HG03175 (cell line): ENCODE results near the gene ANG.
"Not testable (repeated sequence)": the region's sequence is repeated elsewhere in the genome, so short reads cannot be mapped to it uniquely, and the experiment has no call there.

ENCODE experiments used
- ATAC-seq: cut with Tn5 transposase; IDR thresholded peaks from one replicate; pipeline ENCODE4 v1.9.1; 2021; ENCODE audit warnings: mild to moderate bottlenecking, moderate library complexity; ENCODE audit not compliant: unreplicated experiment

The ANG gene

DNA sequence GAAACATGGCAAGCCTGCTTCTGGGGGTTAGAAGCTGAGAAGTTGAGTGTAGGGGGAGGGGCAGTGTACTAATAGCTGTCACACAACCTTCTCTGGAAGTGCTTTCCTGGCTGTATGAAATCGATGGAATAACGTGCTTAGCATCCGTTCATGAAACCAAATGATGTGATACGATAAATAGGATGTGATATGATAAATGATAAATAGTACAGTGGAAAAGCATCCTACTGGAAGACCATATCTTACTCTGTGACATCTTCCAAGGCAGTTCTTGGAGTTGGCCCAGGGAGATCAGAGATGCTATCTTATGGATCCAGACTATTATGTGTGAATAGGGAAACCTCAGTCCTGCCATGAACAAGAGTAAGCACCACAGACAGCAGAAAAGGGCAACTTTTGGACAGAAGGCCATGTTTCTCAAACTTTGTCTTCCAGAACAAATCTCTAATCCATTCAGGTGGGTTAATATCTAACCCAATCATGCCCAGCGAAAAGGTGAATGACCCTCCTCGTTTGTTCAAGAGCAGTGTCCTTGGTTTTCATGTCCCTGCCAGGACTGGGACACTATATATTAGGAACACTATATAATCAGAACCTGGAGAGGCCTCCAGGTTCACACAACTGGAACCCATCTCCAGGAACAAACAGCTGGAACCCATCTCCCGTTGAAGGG is at the start of gene ANG:
ANG (plus strand) TSS at position 598 of the 673 bp plus-strand sequence. CDS start 4,801 bp downstream, outside the sequence.
- ATAC-seq, result no peak

GRCh38 chr14:20641591-20641990 is 47.0 kb upstream of the ANG start, which contains the start of gene OR6S1:
Gene OR6S1, minus strand, starts transcription at chr14:20641691. Its CDS starts 0 bp downstream, at chr14:20641691.
- ATAC-seq, result no peak

GRCh38 chr14:20642182-20642581 is 46.4 kb upstream of the ANG start:
- ATAC-seq, result no peak

DNA sequence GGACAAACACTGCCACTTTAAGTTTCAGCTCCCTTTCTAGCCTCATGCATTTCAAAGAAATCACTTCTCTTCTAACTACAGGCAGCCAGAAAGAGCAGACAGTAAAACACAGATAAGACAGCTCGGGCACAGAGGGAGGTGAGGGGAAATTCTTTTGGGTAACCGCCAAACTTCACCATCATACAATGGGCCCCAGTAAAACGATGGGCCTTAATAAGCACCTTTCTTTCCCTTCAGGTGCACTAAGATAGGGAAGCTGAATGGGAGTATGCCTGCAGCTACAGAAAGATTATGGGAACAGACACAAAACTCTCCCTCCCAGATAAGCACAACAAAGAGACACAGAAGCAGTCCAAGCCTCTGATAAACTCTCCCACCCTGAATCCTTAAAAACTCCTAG is 45.8 kb upstream of the ANG start:
- not testable (repeated sequence) for ATAC-seq

- ATAC-seq, result no peak
Observed at GRCh38 chr14:20644520-20644919, 44.0 kb upstream of the ANG start.

DNA sequence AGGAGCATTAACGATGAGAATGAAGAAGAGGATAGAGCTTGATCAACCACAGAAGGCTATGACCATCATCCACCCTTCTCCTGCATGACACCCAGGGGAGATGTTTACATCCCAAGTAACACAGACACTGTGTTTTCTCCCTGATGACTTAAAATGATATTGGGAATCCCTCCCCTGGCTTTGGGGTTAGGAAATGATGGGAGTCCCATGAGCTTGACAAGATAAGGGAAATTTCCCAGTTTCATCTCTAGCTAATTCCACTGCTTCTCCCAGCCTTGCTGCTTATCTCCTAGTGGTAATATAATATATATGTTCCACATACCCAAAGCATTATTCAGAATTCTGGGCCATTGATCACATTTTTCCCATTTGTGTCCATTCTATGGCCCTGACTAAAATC is 43.1 kb upstream of the ANG start:
- no peak for ATAC-seq

DNA sequence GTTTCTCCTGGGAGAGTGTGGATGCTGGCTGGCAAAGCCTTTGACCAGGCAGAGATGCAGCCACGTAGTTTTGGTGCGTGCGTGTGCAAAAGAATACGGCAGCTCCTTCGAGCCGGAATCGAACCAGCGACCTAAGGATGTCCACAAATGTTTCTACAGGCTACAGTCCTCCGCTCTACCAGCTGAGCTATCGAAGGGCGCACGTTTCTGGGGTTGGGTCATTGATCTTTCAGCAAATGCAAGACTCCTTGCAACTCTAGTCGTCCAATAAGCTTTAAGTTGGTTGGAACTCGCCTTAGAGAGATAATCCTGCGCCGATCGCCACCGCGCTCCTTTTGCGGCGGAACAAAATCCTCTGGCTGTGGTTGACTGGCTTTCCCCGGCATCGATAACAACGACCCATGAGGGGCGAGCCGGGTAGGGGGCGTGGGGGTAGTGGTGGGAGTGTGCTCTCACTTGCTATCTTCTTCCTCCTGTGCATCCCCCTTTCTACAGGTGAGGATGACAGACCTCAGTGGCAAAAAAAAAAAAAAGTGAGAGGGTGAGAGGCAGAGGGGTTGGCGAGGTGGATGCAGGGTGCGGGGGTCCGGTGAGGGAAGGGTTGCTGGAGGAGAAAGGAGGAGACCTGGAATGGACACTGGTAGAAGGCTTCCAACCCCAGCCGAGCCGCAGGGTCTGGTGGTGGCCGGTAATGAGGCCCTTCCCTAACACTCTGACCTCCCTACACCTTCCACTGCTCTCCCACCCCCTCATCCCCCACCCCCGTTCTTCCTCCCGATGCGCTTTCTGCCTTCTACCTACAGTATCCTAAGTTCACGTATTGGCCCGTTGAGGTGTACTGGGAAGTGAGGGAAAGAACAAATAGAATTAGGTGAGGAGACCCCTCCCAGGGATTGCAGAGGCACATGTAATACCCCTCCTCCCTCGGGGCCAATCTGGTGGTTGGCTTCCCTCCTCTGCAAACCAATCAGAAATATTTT is 35.3 kb upstream of the ANG start:
- ATAC-seq, result no peak

DNA sequence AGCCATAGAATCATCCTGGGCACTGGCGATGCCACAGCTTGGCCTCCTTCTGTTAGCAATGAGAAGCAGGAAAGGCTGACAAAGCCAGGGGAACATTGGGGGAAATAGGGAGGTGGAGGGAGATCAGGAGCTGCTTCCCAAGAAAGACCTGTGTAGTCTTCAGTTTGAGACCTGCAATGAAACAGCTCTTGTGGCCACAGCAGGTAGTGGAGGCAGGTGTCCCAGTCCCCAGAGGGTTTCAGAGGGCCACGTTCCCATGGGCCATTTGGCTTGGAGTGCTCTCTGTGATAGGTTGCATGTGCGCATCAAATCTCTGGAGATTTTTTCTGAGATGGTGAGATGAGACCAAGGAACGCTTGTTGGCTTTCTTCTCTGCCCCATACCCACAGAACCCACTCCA is 32.7 kb upstream of the ANG start:
- no peak for ATAC-seq

DNA sequence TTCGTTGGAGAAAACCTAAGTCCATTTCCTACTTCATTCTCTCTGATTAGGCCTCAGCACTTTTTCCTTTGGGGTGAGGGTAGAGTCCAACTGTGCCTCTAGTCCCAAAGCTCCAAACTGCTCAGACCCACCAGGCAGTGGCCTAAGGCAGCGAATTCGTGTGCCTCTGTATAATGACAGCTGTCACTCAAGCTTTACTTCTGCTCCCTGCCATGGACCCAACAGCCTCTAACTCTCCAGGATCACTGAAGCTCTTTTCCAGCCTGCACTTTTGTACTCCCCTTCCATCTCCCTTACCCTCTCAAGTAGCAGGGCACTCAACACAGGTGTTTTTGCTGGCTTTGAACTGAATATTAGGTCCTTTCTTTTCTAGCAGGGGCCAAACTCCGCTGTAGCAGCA is 32.3 kb upstream of the ANG start:
- ATAC-seq, result no peak

DNA sequence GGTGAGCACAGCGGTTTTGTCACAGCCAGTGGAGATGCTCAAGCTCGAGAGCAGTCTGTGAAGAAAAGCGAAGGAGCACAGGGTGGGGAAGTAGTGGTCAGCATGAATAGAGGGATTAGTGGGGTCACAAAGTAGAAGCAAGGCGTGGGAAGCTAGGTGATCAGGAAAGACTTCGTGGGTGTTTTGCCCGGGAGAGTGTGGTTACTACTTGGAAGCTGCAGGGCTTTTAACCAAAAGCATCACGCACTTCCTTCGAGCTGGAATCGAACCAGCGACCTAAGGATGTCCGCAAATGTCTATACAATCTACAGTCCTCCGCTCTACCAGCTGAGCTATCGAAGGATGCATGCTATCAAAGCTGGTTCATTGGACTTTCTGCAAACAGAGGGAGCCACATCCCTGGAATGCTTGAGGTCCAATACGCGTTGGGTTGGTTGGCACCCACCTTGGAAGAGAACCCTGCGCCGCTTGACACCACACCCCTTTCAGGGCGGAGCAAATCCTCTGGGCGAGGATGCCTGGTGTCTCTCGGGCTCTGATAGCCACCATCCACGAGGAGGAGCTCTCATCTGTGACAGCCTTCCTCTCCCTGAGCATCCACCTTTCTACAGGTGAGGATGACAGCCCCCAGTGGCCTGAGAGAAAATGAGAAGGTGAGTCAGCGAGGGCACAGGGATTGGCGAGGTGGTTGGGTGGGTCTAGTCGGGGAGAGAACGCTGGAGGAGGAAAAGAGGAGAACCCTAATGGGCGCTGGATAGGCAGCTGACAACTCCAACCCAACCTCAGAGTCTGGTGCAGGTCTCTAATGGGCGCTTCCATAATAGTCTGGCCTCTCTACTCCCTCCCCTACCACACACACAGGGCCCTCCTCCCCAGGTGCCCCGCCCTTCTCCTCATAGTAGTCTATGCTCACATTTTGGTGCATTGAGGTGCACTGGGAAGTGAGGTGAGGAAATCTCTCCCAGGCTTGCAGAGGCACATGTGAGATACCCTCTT is 31.1 kb upstream of the ANG start:
- no peak for ATAC-seq

DNA sequence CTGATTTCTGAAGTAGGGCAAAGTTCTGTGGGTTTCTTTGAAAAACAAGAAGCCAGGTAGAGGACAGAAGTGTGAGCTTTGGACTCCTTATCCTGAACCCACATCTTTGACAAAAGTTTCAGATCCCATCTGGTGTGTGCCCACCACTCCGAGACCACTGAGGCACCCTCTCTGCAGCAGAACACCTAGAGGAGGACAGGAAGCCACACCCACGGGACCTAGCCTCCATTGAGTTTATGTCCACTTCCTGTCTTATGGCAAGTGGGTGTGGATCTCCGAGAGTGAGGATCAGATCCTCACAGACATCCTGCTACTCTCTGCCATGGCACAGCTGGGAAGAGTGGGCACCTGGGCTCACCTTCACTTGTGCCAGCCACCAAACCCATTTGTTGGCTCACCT is 30.3 kb upstream of the ANG start:
- ATAC-seq, result no peak

DNA sequence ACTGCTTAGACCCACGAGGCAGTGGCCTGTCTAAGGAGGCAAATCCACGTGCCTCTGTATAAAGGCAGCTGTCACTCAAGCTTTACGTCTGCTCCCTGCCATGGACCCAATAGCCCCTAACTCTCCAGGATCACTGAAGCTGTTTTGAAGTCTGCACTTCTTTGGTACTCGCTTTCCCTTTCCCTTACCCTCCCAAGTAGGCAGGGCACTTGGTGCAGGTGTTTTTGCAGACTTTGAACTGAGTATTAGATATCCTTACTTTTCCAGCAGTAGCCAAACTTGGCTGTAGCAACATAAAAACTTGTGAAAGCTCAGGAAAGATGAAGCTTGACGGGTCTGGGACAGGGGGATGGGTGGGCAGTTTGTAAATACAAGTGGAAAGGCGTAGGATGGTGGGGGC is 29.2 kb upstream of the ANG start:
- ATAC-seq, result no peak

DNA sequence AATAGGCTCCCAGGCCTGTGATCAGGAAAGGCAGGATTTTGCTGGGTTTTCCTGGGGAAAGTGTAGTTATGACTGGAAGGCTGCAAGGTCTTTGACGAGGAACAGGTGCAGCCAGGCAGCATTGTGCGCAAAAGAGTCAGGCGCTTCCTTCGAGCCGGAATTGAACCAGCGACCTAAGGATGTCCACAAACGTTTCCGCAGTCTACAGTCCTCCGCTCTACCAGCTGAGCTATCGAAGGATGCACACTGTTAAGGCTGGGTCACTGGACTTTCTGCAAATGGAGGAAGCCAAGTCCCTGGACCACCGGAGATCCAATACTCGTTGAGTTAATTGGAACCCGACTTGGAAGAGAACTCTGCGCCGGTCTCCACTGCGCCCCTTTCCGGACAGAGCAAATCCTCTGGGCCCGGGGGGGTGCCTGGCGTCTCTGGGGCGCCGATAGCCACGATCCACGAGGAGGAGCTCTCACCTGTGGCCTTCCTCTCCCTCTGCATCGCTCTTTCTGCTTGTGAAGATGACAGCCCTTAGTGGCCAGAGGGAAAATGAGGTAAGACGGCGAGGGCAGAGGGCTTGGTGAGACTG is 28.7 kb upstream of the ANG start:
- ATAC-seq, result no peak

- ATAC-seq, result no peak
Observed at GRCh38 chr14:20661197-20661596, 27.4 kb upstream of the ANG start.

- ATAC-seq, result peak; percentile 64
Observed at GRCh38 chr14:20662968-20663732, 25.4 kb upstream of the ANG start.

DNA sequence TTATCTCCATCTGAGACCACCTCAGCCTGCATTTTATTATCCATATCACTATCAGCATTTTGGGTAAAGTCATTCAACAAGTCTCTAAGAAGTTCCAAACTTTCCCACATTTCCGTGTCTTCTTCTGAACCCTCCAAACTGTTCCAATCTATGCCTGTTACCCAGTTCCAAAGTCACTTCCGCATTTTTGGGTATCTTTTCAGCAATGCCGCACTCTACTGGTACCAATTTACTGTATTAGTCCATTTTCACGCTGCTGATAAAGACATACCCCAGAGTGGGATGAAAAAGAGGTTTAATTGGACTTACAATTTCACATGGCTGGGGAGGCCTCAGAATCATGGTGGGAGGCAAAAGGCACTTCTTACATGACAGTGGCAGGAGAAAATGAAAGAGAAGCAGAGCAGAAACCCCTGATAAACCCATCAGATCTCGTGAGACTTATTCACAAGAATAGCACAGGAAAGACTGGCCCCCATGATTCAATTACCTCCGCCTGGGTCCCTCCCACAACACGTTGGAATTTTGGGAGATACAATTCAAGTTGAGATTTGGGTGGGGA is 22.1 kb upstream of the ANG start:
- not testable (repeated sequence) for ATAC-seq

DNA sequence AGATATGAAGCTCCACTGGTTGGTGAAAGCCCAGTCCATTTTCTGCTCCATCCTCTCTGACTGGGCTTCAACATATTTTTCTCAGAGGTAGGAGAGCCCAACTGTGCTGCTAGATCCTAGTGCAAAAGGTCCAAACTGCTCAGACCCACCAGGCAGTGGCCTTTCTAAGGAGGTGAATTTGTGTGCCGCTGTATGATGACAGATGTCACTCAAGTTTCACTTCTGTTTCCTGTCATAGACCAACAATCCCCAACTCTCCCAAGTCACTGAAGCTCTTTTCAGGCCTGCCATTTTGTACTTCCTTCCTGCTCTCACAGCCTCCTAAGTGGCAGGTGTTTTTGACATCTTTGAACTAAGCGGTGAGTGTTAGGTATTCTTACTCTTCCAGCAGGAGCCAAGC is 20.6 kb upstream of the ANG start:
- ATAC-seq, result peak; percentile 77

- no peak for ATAC-seq
Observed at GRCh38 chr14:20668969-20669368, 19.6 kb upstream of the ANG start.

DNA sequence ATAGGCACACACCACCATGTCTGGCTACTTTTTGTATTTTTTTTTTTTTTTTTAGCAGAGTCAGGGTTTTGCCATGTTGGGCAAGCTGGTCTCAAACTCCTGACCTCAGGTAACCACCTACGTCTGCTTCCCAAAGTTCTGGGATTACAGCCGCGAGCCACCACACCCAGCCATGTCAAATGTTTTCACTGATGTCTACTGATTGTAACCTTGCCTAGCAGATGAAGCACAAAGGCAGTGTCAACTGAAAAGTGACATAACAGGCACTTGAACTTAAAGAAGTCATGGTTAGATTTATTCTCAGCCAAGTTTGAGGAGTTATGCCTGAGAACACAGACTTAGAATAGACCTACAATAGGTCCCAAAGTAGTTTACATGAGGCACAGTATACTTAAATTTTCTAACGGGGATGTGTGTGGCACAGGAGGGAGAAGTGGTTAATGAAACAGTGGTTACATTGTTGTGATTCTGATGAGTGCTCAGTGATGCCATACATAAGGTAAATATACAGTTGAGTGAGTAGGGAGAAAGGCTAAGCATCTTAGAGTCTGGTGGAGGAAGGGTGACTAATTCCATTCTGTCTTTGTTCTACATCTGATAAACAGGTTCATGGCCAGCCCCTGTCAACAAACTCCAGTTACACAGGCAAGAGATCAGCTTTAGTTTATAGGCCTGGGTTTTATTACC is 16.8 kb upstream of the ANG start:
- ATAC-seq, result no peak
